Lower leg skin (tissue), 4 donors: ENCODE measurements around the gene CDC37. TPM values are rescaled to one million over a fixed set of nuclear protein-coding genes. Genes with fewer than 3 reads are reported as not detected.

Source experiments
- DNase-seq, 2 donors: peaks; one replicate each; pipeline ENCODE4 v3.0.0-alpha.2; 2019; ENCODE audit warnings: low spot score in 2 of 2
- H3K4me3 ChIP-seq: fragments of 200-600 bp; sonication (generic); 2 replicates; pipeline ENCODE4 v1.5.1; 2017; ENCODE audit warnings: mild to moderate bottlenecking, low read depth; ENCODE audit not compliant: poor library complexity, severe bottlenecking
- POLR2A ChIP-seq, 2 donors: fragments of 450-650 bp; IDR thresholded peaks; one replicate each; pipeline ENCODE4 v1.6.1; 2016 to 2017; ENCODE audit warnings: antibody characterized with exemption in 2 of 2, mild to moderate bottlenecking in 1 of 2, moderate library complexity in 1 of 2
- WGBS, 2 donors: methylation state at CpG; one replicate each; pipeline ENCODE4 v1.1.5; 2018; 5-methylcytosine and 5-hydroxymethylcytosine counted together
- intact Hi-C: fragments of 100-400 bp; cut with DNase I; formaldehyde crosslinking; loops from one replicate; pipeline ENCODE4 v1.15.0; 2023; ENCODE audit warnings: low total_unique reads
- total RNA-seq, 4 donors: library from RNA; depleted of rRNA; stranded (reverse); fragments of >200 nt; gene quantifications; one replicate each; pipeline ENCODE4 v1.1.0, GENCODE V29; 2016
- TF ChIP-seq, protein P1 (sequence below), 3 donors: fragments of 450-650 bp; IDR thresholded peaks; one replicate each; pipeline ENCODE4 v1.5.1; 2016; ENCODE audit warnings: antibody characterized with exemption in 3 of 3, mild to moderate bottlenecking in 3 of 3, moderate library complexity in 2 of 3

CDC37 gene
- total RNA-seq, 4 donors from 2014 or later, result 92.8 to 142 (median 120) TPM

DNA sequence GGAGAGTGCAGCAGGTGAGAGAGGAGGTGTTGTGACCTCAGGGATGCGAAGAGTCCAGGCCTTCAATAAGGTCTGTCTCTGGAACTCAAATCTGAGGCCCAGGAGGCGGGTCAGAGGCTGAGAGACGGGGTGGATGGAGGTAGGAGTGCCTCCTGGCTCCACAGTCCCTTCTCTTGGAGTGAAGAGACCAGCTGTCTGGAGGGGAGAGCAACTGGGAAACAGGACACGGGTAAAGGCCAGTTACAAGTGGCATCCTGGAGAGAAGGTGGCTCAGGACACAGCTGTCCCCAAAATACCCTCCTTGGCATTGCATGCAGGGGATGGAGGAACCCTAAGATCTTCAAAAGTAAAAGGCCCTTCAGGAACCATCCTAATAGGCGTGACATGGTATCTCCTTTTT, 36.2 kb upstream of the CDC37 start:
- no peak overlapping the region for H3K4me3 ChIP-seq
- TF ChIP-seq POLR2A (IDR thresholded peaks at IDR 0.05), result no peak
- TF ChIP-seq, protein P1, sequence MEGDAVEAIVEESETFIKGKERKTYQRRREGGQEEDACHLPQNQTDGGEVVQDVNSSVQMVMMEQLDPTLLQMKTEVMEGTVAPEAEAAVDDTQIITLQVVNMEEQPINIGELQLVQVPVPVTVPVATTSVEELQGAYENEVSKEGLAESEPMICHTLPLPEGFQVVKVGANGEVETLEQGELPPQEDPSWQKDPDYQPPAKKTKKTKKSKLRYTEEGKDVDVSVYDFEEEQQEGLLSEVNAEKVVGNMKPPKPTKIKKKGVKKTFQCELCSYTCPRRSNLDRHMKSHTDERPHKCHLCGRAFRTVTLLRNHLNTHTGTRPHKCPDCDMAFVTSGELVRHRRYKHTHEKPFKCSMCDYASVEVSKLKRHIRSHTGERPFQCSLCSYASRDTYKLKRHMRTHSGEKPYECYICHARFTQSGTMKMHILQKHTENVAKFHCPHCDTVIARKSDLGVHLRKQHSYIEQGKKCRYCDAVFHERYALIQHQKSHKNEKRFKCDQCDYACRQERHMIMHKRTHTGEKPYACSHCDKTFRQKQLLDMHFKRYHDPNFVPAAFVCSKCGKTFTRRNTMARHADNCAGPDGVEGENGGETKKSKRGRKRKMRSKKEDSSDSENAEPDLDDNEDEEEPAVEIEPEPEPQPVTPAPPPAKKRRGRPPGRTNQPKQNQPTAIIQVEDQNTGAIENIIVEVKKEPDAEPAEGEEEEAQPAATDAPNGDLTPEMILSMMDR (IDR thresholded peaks at IDR 0.05), result no peak
- intact Hi-C loops, result no loop called here
- WGBS, 2 donors, result 77 to 89% methylated on average over 5 of the region's 5 CpGs
- no peak for DNase-seq

DNA sequence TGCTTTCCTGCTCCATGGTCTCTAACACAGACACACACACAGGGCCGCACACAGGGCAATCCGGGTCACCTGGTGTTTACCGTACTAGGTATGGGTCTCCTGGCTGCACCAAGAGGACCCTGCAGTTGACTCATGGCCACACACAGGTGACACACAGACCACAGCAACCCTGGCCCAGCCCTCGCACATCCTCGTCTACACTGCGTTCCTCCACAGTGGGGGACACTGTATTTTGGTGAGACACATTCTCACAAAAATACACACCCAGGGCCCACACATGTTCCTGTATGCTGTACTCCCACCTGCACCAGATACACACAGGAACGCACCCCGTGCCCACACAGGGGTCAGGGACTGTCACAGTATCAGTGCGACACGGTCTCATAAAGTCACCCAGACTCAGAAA, 29.8 kb upstream of the CDC37 start:
- 91% methylated on average over 10 of the region's 10 CpGs for WGBS, 2 donors
- no peak for DNase-seq
- no peak for TF ChIP-seq POLR2A (IDR thresholded peaks at IDR 0.05)
- TF ChIP-seq, protein P1 (IDR thresholded peaks at IDR 0.05), result no peak
- H3K4me3 ChIP-seq, result no peak overlapping the region
- intact Hi-C loops, result no loop called here

DNA sequence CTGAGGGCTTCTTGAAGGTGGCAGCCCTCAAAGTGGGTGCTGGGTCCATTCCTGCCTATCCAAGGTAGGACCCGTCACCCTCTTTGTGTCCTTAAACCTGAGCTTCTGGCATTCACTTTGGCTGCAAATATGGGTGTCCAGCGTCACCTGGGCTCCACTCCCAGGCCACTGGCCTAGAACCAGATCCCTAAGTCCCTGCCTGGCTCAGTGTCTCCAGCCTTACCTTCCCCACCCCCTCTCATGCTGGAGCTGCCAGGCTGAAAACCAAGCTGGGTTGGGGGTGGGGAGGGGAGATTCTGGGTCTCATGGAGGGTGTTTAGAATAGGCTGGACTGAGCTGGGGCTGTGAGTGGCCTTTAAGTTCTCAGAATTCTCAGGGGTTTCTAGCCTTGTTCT, 29.4 kb upstream of the CDC37 start:
- TF ChIP-seq, protein P1 (IDR thresholded peaks at IDR 0.05), result no peak
- TF ChIP-seq POLR2A (IDR thresholded peaks at IDR 0.05), result no peak
- intact Hi-C loops, result no loop called here
- WGBS, 2 donors, result 56 to 97% methylated on average over 2 of the region's 2 CpGs
- no peak for DNase-seq
- H3K4me3 ChIP-seq, result no peak overlapping the region

DNA sequence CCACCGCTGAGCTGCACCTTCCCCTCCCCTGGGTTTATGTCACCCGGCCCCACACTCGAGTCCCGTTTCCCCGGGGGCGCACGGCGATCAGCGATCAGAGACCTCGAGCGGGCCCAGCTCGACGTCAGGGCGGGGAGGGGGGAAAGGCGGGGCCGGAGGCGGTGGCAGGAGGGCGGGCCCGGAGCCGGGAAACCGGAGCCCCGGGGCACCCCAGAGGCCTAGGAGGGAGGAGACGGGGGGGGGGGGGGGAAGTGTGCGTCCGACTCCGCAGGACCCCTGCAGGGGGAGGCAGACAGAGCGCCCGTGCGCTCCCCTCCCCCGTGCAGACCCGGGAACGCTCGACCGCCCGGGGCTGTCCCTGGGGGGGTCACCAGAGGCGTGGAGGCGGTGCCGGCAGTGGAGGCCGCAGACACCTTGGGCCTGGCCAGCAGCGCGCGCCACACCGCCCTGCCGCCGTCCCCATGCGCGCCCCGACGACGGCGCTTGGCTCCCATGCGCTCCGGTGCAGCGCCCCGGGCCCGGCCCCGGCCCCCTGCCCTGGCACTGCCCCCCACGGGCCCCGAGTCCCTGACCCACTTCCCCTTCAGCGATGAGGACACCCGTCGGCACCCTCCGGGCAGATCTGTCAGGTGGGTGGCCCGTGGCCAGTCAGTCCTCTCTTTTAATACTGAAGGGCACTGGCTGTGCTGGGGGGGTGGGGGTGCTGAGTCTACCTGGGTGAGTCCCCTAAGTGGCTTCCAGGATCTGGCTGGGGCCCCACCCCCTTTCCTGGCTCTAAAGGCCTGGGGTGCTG, 28.8 kb upstream of the CDC37 start:
- peak overlapping the region; percentile 53 for H3K4me3 ChIP-seq
- intact Hi-C loops, result no loop called here
- peak in 1 of 2 donors; percentile 94 for DNase-seq
- TF ChIP-seq, protein P1 (IDR thresholded peaks at IDR 0.05), result no peak
- TF ChIP-seq POLR2A (IDR thresholded peaks at IDR 0.05), result no peak
- whole genome bisulfite sequencing, 2 donors, result 1 to 6% methylated on average over 27 to 37 of the region's 64 CpGs

DNA sequence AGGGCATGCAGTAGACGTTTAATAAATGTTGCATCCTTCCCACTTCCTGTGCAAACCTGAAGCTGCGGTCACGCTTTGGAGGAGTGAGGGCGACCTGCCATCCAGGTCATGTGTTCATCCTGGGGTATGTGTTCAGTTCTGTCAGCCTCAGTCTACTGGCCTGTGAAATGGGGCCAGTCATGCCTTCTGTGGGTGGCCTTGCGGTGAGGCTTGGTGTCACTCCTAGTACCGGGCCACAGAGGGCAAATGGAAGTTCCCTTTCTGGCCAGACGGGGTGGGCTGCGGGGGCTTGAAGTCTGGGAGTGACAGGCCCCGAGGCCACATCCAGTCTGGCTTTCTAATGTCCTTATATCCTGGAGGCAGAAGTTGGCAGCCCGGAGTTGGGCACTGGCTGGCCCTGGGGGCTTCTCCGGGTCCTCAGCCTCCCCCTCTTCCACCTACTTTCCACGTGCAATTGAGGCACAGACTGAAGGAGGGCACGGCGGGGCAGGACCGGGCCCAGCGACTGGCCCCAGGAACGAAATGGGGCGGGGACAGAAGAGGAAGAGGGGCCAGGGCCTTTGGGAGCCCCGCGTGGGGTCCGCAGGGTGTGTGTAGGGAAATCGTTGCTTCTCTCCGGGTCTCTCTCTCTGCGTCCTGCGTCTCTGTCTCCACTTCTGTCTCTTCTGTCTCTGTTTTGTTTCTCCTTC, 28.1 kb upstream of the CDC37 start:
- peak overlapping the region; percentile 53 for H3K4me3 ChIP-seq
- intact Hi-C loops, result no loop called here
- WGBS, 2 donors, result 5 to 7% methylated on average over 20 to 25 of the region's 25 CpGs
- DNase-seq, result no peak
- no peak for TF ChIP-seq POLR2A (IDR thresholded peaks at IDR 0.05)
- TF ChIP-seq, protein P1 (IDR thresholded peaks at IDR 0.05), result no peak
